SK-N-SH (cell line): ENCODE results near the gene KLK15. TPM values are rescaled to one million over a fixed set of nuclear protein-coding genes. Genes with fewer than 3 reads are reported as not detected.

Source experiments
- CTCF ChIA-PET: fragments of 300-600, 350-600 bp; formaldehyde crosslinking; extraction: SDS; loops from one replicate; lab custom pipeline; 2021; lab: Yijun Ruan, JAX
- POLR2A ChIA-PET: fragments of 350-600 bp; sonication (Branson Sonifier 250); formaldehyde crosslinking; extraction: SDS; loops from one replicate; lab custom pipeline; 2020; ENCODE audit warnings: antibody characterized with exemption, inconsistent platforms; lab: Yijun Ruan, JAX
- DNase-seq: peaks from one replicate; pipeline ENCODE4 v3.0.0; 2012
- H2AFZ ChIP-seq: fragments of 200-600 bp; sonication (generic); 2 replicates; pipeline ENCODE4 v1.8.1; 2016; ENCODE audit warnings: antibody characterized with exemption, mild to moderate bottlenecking, low read depth
- H3F3A ChIP-seq: fragments of 200-600 bp; sonication (generic); replicated peaks from 2 replicates; pipeline ENCODE3; 2016; ENCODE audit warnings: antibody characterized with exemption, mild to moderate bottlenecking; ENCODE audit not compliant: insufficient read depth
- H3K27ac ChIP-seq, 2 experiments: fragments of 200-500 bp in 1 of 2; fragments of 200-600 bp in 1 of 2; sonication (Bioruptor generic) in 1 of 2; sonication (generic), shearing (Covaris generic) in 1 of 2; 2 replicates each; pipeline versions ENCODE4 v1.5.1 to v1.6.1; 2014 to 2016; ENCODE audit warnings: low read depth in 2 of 2, inconsistent platforms in 1 of 2, low read length in 1 of 2, mild to moderate bottlenecking in 1 of 2, mixed read lengths in 1 of 2
- H3K27me3 ChIP-seq: fragments of 200-600 bp; sonication (generic), shearing (Covaris generic); 2 replicates; pipeline ENCODE4 v1.6.1; 2016; ENCODE audit warnings: mixed run types; ENCODE audit not compliant: insufficient read depth
- H3K36me3 ChIP-seq, 2 experiments: fragments of 200-500 bp in 1 of 2; fragments of 200-600 bp in 1 of 2; sonication (Bioruptor generic) in 1 of 2; sonication (generic) in 1 of 2; replicated peaks in 1 of 2; 2 replicates each; pipeline versions ENCODE3 to v1.5.1; 2014 to 2016; ENCODE audit warnings: low read length in 1 of 2, mild to moderate bottlenecking in 1 of 2; ENCODE audit not compliant: insufficient read depth in 2 of 2, control insufficient read depth in 1 of 2
- H3K4me1 ChIP-seq, 2 experiments: fragments of 200-500 bp in 1 of 2; fragments of 200-600 bp in 1 of 2; sonication (Bioruptor generic) in 1 of 2; sonication (generic), shearing (Covaris generic) in 1 of 2; 2 replicates each; pipeline versions ENCODE4 v1.5.1 to v1.6.1; 2014 to 2016; ENCODE audit warnings: low read depth in 1 of 2, low read length in 1 of 2, mixed run types in 1 of 2; ENCODE audit not compliant: insufficient read depth in 2 of 2, control insufficient read depth in 1 of 2
- H3K4me2 ChIP-seq: fragments of 200-600 bp; sonication (generic), shearing (Covaris generic); 2 replicates; pipeline ENCODE4 v1.6.1; 2017; ENCODE audit warnings: mixed run types
- H3K4me3 ChIP-seq, 2 experiments: fragments of 200-500 bp in 1 of 2; fragments of 200-600 bp in 1 of 2; sonication (Bioruptor generic) in 1 of 2; sonication (generic), shearing (Covaris generic) in 1 of 2; 2 replicates each; pipeline versions ENCODE4 v1.5.1 to v1.8.1; 2014 to 2016; ENCODE audit warnings: low read depth in 2 of 2, inconsistent platforms in 1 of 2, low read length in 1 of 2, mild to moderate bottlenecking in 1 of 2, mixed read lengths in 1 of 2, moderate library complexity in 1 of 2
- H3K79me2 ChIP-seq: fragments of 200-600 bp; sonication (generic); 2 replicates; pipeline ENCODE4 v1.8.1; 2017; ENCODE audit warnings: mild to moderate bottlenecking; ENCODE audit not compliant: insufficient read depth
- H3K9ac ChIP-seq: fragments of 200-600 bp; sonication (generic); 2 replicates; pipeline ENCODE4 v1.6.1; 2017; ENCODE audit warnings: mixed run types
- H3K9me2 ChIP-seq: fragments of 200-600 bp; sonication (generic); 2 replicates; pipeline ENCODE4 v1.6.1; 2017; ENCODE audit warnings: mixed run types
- H3K9me3 ChIP-seq: fragments of 200-600 bp; sonication (generic); 2 replicates; pipeline ENCODE4 v1.6.1; 2017; ENCODE audit warnings: mixed run types, mild to moderate bottlenecking, moderate library complexity
- H4K20me1 ChIP-seq: fragments of 200-600 bp; sonication (generic); 2 replicates; pipeline ENCODE4 v1.6.1; 2017; ENCODE audit warnings: mild to moderate bottlenecking, mixed run types; ENCODE audit not compliant: insufficient read depth
- CTCF ChIP-seq: fragments of 200-600 bp; sonication (generic); IDR thresholded peaks from 2 replicates; pipeline ENCODE4 v1.6.1; 2017; ENCODE audit warnings: antibody characterized with exemption, mild to moderate bottlenecking, moderate library complexity
- GABPA ChIP-seq: IDR thresholded peaks from 2 replicates; pipeline ENCODE4 v1.4.0; 2012; ENCODE audit warnings: low read depth, mild to moderate bottlenecking
- MAX ChIP-seq: IDR thresholded peaks from 2 replicates; pipeline ENCODE4 v1.4.0; 2012; ENCODE audit warnings: low read depth
- NFIC ChIP-seq: IDR thresholded peaks from 2 replicates; pipeline ENCODE4 v1.4.0; 2012; ENCODE audit warnings: borderline replicate concordance
- POLR2AphosphoS5 ChIP-seq: IDR thresholded peaks from 2 replicates; pipeline ENCODE4 v1.6.1; 2012; ENCODE audit warnings: low read depth, low read length
- RFX5 ChIP-seq: IDR thresholded peaks from 2 replicates; pipeline ENCODE4 v1.6.1; 2012; ENCODE audit warnings: mild to moderate bottlenecking, improper control_type of control experiment, low read length
- SIN3A ChIP-seq: IDR thresholded peaks from 2 replicates; pipeline ENCODE4 v1.6.1; 2012; ENCODE audit warnings: low read depth, mild to moderate bottlenecking, low read length, moderate library complexity, borderline replicate concordance
- SMC3 ChIP-seq: IDR thresholded peaks from 2 replicates; pipeline ENCODE4 v1.6.1; 2012; ENCODE audit warnings: low read depth, low read length, improper control_type of control experiment
- TAF1 ChIP-seq: IDR thresholded peaks from 2 replicates; pipeline ENCODE4 v1.6.1; 2012; ENCODE audit warnings: low read depth, mild to moderate bottlenecking, low read length, moderate library complexity, borderline replicate concordance
- USF2 ChIP-seq: fragments of 150-350 bp; IDR thresholded peaks from 2 replicates; pipeline ENCODE4 v1.6.1; 2017; ENCODE audit warnings: antibody characterized with exemption, low read length, low read depth, borderline replicate concordance
- ZBTB33 ChIP-seq: IDR thresholded peaks from 2 replicates; pipeline ENCODE4 v1.4.0; 2012; ENCODE audit warnings: low read depth, borderline replicate concordance
- WGBS: methylation state at CpG from one replicate; pipeline ENCODE4 v1.1.6; 2017; ENCODE audit warnings: low lambda C conversion rate; 5-methylcytosine and 5-hydroxymethylcytosine counted together
- polyA plus RNA-seq, 3 experiments: library from polyadenylated mRNA; depleted of rRNA; stranded (reverse); fragments of >200 nt; gene quantifications; 2 replicates each; pipeline ENCODE4 v1.2.3, GENCODE V29; 2012

The KLK15 gene
- polyA plus RNA-seq, 1 of the 3 experiments (the other 2 are of a cell fraction), result not detected

- TF ChIP-seq MAX (no peak), CTCF (no peak), SMC3 (no peak), NFIC (no peak), TAF1 (no peak), GABPA (no peak), USF2 (no peak)
- no peak overlapping the region for H3K4me3 ChIP-seq
- no peak for DNase-seq
- no peaks in the 10 kb centered on the region for H3K79me2 ChIP-seq
- peaks cover 71% of the 10 kb centered on the region for H3K27me3 ChIP-seq
- H3K36me3 ChIP-seq, result no peaks in the 10 kb centered on the region
- no peaks in the 10 kb centered on the region for H3K9me3 ChIP-seq
- WGBS, result 14% methylated on average over 6 of the region's 7 CpGs
- no peaks in the 10 kb centered on the region for H3F3A ChIP-seq
- no peak overlapping the region for H3K4me2 ChIP-seq
- no peak overlapping the region for H3K9ac ChIP-seq
- no peak overlapping the region for H3K27ac ChIP-seq
- H2AFZ ChIP-seq, result no peak overlapping the region
- POLR2A ChIA-PET, result no interaction called here
- no peaks in the 10 kb centered on the region for H3K4me1 ChIP-seq
- CTCF ChIA-PET, result no interaction called here
- H3K9me2 ChIP-seq, result no peaks in the 10 kb centered on the region
- H4K20me1 ChIP-seq, result no peaks in the 10 kb centered on the region
These were observed 43.1 kb upstream of the KLK15 start for GRCh38 chr19:50876456-50876855.

GRCh38 chr19:50875795-50876422 is 42.5 kb upstream of the KLK15 start:
- no peaks in the 10 kb centered on the region for H3F3A ChIP-seq
- no peaks in the 10 kb centered on the region for H3K4me1 ChIP-seq
- DNase-seq, result no peak
- CTCF ChIA-PET, result no interaction called here
- no peaks in the 10 kb centered on the region for H3K9me3 ChIP-seq
- H3K9ac ChIP-seq, result no peak overlapping the region
- no peaks in the 10 kb centered on the region for H4K20me1 ChIP-seq
- 6% methylated on average over 9 of the region's 9 CpGs for WGBS
- H3K79me2 ChIP-seq, result no peaks in the 10 kb centered on the region
- no peak for TF ChIP-seq TAF1
- TF ChIP-seq RFX5, result no peak
- no peak for TF ChIP-seq POLR2AphosphoS5
- no peak for TF ChIP-seq USF2
- no peak for TF ChIP-seq ZBTB33
- TF ChIP-seq SIN3A, result no peak
- no peak overlapping the region for H3K27ac ChIP-seq
- no peaks in the 10 kb centered on the region for H3K9me2 ChIP-seq
- no peak overlapping the region for H3K4me3 ChIP-seq
- peaks cover 66% of the 10 kb centered on the region for H3K27me3 ChIP-seq
- H3K36me3 ChIP-seq, result no peaks in the 10 kb centered on the region
- H2AFZ ChIP-seq, result no peak overlapping the region
- no peak overlapping the region for H3K4me2 ChIP-seq
- POLR2A ChIA-PET, result no interaction called here
